ENCODE measurements around the gene TENM4. TPM values are rescaled to one million over a fixed set of nuclear protein-coding genes. Genes with fewer than 3 reads are reported as not detected.

The TENM4 gene
- total and polyA plus RNA-seq, 2 of the 13 experiments (the other 11 are each of a cell fraction or from before 2014, with no cell fraction given), result not detected

DNA sequence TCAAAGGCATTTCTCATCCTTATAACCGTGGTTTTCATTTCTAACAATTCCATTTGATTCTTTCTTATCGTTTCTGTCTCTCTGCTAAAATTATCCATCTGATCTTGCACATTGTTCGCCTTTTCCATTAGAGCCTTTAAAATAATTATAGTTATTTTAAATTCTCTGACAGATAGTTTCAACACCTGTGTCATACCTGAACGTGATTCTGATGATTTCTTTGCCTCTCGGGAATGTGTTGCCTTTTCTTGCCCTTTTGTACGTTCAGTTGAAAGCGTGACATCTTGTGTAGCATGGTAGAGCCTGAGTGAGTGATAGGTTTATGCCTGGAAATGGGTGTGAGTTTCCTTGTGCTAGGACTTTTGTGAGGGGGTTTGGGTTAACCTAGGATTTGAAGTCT, 744.7 kb downstream of the TENM4 start:
- WGBS (ENCODE audit: low lambda C conversion rate), result 13% methylated on average over 7 of the region's 7 CpGs
- BruUV-seq (replicated peaks), result no TSS peak
- in situ Hi-C loops (cut with HindIII; ENCODE audit: extremely low pct_ligation_motif_present, low pct_unique_long_range_greater_than_20kb), result no loop called here
- Histone ChIP-seq H3K79me2 (ENCODE audit: insufficient read depth, low read length) (no peaks in the 10 kb centered on the region), H3K9ac (ENCODE audit: insufficient read depth, low read depth, low read length) (no peak overlapping the region), H3K4me2 (ENCODE audit: low read depth, low read length) (no peak overlapping the region), H3K9me3 (ENCODE audit: low read length) (no peaks in the 10 kb centered on the region), H3K27ac (ENCODE audit: extremely low read length, insufficient read depth, low read length) (no peak overlapping the region), H2AFZ (ENCODE audit: low read length) (no peak overlapping the region), H4K20me1 (ENCODE audit: insufficient read depth, low read length) (no peaks in the 10 kb centered on the region), H3K27me3 (ENCODE audit: control insufficient read depth in 1 of 2, insufficient read depth in 2 of 2, low read length in 2 of 2) (peaks cover 0 to 28% of the 10 kb centered on the region in 2 experiments; a peak in 2 of 5 replicates), H3K4me1 (ENCODE audit: insufficient read depth, low read length) (no peaks in the 10 kb centered on the region), H3K4me3 (replicated peaks in 1 of 3; ENCODE audit: insufficient read depth in 1 of 3, low read depth in 2 of 3, low read length in 3 of 3) (no peak overlapping the region), H3K36me3 (replicated peaks in 1 of 2; ENCODE audit: control insufficient read depth in 1 of 2, insufficient read depth in 2 of 2, low read length in 2 of 2) (no peaks in the 10 kb centered on the region)
- FAIRE-seq (no peak), DNase-seq (ENCODE audit: low spot score) (no peak), ATAC-seq (no peak)
- CTCF ChIA-PET (ENCODE audit: low intra/inter-chr PET ratio, low total read pairs), result no interaction called here
- TF ChIP-seq SCMH1 (CRISPR knock-in tag; IDR thresholded peaks at IDR 0.05; ENCODE audit: borderline replicate concordance) (no peak), MAZ (IDR thresholded peaks at IDR 0.05; ENCODE audit: borderline replicate concordance, low read depth, low read length) (no peak), MAZ (CRISPR knock-in tag; IDR thresholded peaks at IDR 0.05; ENCODE audit: low read depth) (no peak), ADNP (CRISPR knock-in tag; IDR thresholded peaks at IDR 0.05) (no peak), ZFP36 (IDR thresholded peaks at IDR 0.05; ENCODE audit: borderline replicate concordance, low read depth, low read length, partially characterized antibody) (no peak), ZNF776 (CRISPR knock-in tag; IDR thresholded peaks at IDR 0.05) (no peak), ZNF703 (CRISPR knock-in tag; IDR thresholded peaks at IDR 0.05; ENCODE audit: borderline replicate concordance) (no peak), HMGA1 (CRISPR knock-in tag; conservative IDR thresholded peaks at IDR 0.05) (no peak), FOXC1 (CRISPR knock-in tag; IDR thresholded peaks at IDR 0.05; ENCODE audit: borderline replicate concordance) (no peak), TFE3 (CRISPR knock-in tag; IDR thresholded peaks at IDR 0.05) (no peak), TCF7 (IDR thresholded peaks at IDR 0.05; ENCODE audit: low read depth) (no peak), ARHGAP35 (CRISPR knock-in tag; IDR thresholded peaks at IDR 0.05; ENCODE audit: borderline replicate concordance) (no peak), JARID2 (CRISPR knock-in tag; IDR thresholded peaks at IDR 0.05; ENCODE audit: insufficient replicate concordance) (no peak)
- TF ChIP-seq, protein P1, sequence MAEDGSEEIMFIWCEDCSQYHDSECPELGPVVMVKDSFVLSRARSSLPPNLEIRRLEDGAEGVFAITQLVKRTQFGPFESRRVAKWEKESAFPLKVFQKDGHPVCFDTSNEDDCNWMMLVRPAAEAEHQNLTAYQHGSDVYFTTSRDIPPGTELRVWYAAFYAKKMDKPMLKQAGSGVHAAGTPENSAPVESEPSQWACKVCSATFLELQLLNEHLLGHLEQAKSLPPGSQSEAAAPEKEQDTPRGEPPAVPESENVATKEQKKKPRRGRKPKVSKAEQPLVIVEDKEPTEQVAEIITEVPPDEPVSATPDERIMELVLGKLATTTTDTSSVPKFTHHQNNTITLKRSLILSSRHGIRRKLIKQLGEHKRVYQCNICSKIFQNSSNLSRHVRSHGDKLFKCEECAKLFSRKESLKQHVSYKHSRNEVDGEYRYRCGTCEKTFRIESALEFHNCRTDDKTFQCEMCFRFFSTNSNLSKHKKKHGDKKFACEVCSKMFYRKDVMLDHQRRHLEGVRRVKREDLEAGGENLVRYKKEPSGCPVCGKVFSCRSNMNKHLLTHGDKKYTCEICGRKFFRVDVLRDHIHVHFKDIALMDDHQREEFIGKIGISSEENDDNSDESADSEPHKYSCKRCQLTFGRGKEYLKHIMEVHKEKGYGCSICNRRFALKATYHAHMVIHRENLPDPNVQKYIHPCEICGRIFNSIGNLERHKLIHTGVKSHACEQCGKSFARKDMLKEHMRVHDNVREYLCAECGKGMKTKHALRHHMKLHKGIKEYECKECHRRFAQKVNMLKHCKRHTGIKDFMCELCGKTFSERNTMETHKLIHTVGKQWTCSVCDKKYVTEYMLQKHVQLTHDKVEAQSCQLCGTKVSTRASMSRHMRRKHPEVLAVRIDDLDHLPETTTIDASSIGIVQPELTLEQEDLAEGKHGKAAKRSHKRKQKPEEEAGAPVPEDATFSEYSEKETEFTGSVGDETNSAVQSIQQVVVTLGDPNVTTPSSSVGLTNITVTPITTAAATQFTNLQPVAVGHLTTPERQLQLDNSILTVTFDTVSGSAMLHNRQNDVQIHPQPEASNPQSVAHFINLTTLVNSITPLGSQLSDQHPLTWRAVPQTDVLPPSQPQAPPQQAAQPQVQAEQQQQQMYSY (CRISPR knock-in tag; IDR thresholded peaks at IDR 0.05), result no peak
- POLR2A ChIA-PET, result no interaction called here
- intact Hi-C loops (cut with micrococcal nuclease; ENCODE audit: unreplicated experiment), result no loop called here

All from HepG2 (cell line).